Endometrial microvascular endothelial cells (primary cell): ENCODE measurements around the gene SORCS2. TPM values are rescaled to one million over a fixed set of nuclear protein-coding genes. Genes with fewer than 3 reads are reported as not detected.
"Not testable (repeated sequence)": the region's sequence is repeated elsewhere in the genome, so short reads cannot be mapped to it uniquely, and the experiment has no call there.

ENCODE experiments used
- in situ Hi-C: cut with HindIII; loops from 2 replicates; pipeline ENCODE4 v1.10.0; 2017; ENCODE audit warnings: low sequenced_read_pairs, low pct_unique_long_range_greater_than_20kb; ENCODE audit errors: inconsistent ontology term
- total RNA-seq: library from RNA; depleted of rRNA; stranded (reverse); fragments of >200 nt; gene quantifications from one replicate; pipeline ENCODE4 v1.2.3, GENCODE V29; 2015; ENCODE audit errors: inconsistent ontology term

The SORCS2 gene
- total RNA-seq, 1 donor from 2014 or later: not detected

DNA sequence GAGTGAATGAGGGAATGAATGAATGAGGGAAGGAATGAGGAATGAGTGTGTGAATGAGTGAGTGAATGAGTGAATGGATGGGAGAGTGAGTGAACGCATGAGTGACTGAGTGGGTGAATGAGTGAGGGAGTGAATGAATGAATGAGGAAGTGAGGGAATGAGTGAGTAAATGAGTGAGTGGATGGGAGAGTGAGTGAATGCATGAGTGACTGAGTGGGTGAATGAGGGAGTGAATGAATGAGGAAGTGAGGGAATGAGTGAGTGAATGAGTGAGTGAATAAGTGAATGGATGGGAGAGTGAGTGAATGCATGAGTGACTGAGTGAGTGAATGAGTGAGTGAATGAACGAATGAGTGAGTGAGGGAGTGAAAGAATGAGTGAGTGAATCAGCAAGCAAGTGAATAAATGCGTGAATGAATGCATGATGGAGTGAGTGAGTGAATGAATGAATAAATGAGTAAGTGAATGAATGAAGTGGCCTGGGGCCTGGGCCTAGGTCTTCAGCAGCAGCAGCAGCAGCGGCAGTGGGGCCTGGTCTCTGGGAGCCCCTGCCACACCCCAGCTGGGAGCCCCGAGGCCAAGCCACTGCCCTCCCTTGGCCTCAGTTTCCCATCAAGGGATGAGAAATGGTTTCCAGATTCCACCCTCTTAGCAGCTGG, 258.6 kb downstream of the SORCS2 start:
- in situ Hi-C loops: no loop called here

DNA sequence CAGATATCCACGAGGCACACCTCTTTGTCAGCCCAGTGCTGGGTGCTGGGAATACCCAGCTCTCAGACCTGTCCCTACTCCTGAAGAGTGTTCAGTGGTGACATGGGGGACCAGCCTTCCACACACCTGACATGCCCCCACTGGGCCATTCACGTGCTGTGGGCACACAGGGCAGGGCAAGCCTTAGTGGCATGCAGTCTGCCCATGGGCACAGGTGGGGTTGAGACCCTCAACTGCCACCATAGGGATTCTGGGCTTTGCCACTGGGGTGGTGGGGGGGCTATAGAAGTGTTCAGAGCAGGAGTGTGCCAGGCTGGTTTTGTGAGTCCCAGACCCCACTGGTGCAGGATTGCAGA, 259.1 kb downstream of the SORCS2 start:
- in situ Hi-C loops: no loop called here

DNA sequence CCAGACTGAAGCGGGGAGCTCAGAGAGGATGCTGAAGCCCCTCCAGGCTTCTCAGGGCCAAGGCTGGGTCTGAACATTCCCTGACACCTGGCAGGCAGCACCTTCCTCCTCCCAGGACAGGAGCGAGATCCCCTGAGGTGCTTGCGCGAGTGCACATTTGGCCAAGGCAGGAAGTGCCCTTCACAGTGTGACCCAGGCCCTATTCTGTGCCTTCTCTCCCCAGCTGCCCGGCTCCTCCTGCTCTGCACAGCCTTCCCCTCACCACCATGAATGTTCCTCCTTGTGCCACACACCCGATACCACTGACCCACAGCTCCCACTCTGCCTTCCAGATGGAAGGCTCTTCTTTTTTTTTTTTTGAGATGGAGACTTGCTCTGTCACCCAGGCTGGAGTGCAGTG, 259.5 kb downstream of the SORCS2 start:
- in situ Hi-C loops: no loop called here

DNA sequence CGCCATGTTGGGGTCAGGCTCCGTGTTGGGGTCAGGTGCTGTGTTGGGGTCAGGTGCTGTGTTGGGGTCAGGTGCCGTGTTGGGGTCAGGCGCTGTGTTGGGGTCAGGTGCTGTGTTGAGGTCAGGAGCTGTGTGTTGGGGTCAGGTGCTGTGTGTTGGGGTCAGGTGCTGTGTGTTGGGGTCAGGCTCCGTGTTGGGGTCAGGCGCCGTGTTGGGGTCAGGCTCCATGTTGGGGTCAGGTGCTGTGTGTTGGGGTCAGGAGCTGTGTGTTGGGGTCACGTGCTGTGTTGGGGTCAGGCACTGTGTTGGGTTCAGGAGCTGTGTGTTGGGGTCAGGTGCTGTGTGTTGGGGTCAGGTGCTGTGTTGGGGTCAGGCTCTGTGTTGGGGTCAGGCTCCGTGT, 260.5 kb downstream of the SORCS2 start:
- in situ Hi-C loops: not testable (repeated sequence)

DNA sequence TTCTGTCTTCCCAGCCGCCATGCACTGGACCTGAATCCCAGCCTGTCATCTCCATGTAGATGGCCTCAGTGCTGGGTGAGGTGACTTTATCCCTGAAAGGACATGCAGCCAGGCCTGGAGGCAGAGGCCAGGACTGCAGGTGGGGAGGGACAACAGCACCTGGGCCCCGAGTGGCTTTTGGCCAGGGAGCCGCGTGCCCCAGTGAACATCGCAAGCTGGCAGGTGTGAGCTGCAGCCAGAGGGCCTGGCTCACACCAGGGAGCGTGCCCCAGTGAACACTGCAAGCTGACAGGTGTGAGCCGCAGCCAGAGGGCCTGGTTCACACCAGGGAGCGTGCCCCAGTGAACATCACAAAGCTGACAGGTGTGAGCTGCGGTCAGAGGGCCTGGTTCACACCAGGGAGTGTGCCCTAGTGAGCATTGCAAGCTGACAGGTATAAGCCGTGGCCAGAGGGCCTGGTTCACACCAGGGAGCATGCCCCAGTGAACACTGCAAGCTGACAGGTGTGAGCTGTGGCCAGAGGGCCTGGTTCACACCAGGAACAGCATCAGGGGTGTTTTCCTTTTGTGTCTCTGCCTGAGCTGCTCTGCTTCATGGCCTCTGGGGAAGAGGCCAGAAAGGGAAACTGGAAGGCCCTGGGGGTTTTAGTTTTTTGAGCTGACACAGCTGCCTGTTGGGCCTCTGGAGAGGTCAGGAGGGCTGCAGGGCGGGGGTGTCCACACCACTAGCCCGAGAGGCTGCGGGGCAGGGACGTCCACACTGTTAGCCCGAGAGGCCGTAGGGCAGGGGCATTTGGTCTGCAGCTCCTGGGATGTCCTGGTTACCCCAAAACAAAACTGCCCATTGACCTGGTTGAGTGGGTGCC, 265.1 kb downstream of the SORCS2 start:
- in situ Hi-C loops: no loop called here

DNA sequence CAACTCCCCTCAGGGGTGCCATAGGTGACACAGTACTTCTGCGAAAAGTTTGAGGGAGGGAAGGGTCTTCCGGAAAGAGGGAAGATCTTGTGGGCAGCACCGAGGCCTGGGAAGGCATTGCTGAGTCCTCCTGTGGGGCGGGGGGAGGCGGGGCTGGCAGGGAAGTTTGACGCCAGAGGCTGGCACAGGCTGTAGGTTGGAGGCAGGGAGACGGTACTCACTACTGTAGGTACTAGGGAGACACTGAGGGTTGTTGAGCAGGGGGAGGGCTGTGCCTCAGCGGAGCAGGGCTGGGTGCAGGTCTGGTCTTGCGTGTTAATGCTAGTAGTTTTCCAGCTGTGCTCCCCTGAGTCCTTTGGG, 265.7 kb downstream of the SORCS2 start:
- in situ Hi-C loops: no loop called here

DNA sequence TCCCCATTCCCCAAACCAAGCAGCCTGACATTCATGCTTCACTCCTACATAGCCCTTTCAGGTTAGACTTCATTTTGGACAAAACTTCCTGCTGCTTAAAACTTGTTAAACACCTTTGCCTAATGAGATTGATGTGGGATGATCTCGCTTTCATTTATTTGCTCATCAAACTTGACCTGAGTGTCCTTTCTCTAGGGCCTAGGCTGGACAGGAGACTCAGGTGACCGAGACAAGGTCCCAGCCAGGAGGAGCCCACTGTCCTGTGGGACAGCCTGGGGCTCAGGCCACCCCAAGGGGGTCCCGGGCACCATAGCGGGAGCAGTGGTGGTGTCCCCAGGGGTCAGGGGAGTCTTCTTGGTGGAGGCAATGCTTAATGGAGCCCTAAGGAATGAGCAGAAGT, 266.1 kb downstream of the SORCS2 start:
- in situ Hi-C loops: no loop called here

DNA sequence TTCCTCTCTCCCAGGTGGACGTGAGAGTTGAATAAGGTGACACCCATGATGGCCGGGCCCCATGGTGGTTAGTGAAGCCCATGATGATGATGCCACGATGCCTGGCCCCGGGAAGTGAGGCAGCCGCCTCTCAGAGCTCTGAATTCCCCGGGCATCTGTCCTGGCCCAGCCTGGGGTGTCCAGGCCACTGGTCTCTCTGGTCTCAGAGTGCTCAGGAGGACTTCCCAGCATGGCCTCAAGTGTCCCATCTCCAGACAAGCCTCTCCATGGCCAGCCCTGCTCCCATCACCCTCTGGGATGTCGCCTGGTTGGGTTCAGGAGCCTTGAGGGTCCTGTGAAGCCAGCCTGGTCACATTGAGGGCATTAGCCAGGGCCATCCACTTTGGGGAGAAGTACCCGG, 267.1 kb downstream of the SORCS2 start:
- in situ Hi-C loops: no loop called here

DNA sequence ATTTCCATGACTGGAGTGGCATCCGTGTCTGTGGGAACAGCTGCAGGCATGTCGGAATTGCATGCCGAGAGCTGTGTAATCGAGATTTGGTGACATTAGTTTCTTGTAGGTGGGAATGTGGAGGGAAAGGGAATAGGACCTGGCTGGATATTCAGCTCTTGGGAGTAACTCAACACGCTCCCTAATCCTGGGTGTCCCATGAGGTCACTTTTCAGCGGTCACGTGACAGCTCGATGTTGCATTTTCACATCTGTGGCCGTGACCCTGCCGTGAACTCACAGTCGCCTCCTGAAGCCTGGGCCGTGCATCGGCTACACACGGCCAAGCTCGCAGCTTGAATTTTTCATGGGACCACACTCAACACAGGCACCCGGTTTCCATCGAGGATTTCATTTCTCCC, 268.2 kb downstream of the SORCS2 start:
- in situ Hi-C loops: no loop called here

DNA sequence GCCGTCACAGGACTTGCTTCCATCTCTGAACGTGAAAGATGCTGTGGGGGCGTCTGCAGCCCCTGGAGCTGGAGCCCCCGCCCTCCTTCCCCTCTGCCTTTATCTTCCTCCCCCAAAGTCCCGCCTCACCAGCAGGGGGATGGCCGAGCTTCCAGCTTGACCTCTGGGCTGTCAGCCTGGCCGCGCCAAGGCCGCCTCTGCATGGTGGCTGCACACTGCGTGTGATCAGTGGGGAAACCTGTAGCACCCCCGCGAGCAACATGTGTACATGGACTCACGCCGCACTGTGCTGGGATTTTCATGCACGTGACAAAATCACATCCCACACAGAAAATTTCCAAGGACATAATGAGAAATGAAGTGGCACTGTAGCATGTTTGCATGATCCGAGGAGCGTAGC, 268.9 kb downstream of the SORCS2 start:
- in situ Hi-C loops: no loop called here

DNA sequence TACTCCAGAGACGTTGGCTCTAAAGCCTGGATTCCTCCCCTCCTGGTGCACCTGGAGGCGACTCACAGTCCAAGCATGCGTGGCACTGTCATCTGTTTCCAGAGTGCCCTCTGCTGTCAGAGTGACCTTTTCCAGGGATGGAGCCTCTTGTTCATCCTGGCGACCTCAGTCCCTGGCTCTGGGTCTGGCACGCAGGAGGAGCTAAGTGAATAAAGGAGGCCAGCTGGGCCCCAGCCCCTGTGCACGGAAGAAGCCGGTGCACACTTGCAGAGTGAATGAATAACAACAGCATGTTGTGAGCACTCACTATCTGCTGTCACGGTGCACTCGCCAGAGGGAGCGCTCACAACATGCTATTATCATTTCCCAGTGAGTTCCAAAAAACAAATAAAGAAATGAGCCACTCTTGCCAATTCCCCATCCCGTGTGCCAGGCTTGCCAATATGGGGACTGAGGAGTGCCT, 270.2 kb downstream of the SORCS2 start:
- in situ Hi-C loops: no loop called here

DNA sequence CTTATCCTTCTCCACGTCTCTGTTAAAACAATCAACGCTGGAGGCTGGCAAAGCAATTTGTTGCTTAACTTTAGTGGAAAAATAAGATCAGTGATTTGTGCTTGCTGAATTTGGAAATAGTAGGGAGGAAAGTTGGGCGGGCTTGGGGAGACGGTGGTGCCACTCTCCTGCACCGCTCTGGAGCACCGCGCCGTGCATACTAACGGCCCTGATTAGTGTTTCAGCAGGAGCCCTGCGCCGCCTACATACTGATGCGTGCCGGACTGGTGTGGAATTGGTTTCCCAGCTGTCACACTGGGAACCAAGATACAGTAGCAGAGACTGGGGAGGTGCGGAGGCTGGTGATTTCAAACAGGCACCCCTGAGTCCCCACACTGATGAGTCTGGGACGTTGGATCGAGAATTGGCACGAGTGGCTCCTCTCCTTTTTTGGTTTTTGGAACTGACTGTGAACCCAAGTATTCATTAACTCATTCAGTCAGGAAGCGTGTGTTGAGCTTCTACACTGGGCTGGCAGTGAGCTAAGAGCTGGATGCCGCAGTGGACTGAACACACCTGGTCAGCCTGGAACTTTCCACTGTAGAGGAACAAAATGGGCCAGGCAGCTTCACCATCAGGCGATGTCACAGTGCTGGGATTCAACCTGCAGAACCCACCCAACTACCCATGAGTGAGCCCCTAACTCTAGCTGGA, 271.4 kb downstream of the SORCS2 start:
- in situ Hi-C loops: no loop called here

DNA sequence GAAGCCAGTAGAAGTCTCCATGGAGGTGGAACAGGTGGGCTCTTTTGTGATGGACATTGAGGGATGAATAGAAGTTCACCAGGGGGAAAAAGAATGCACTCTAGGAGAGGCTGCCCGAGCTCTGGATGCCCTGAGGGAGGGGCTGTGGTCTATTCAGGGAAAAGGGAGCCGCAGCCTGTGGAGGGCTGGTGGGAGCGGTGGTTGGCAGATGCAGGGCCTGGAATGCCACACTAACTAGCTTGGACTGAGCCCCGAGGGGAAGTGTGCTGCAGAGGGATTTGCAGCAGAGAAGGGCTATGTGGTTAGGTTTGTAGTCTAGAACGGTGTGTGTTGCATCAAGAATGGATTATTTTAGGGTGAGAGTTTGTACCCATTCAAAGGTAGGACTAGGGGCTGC, 271.9 kb downstream of the SORCS2 start:
- in situ Hi-C loops: no loop called here

DNA sequence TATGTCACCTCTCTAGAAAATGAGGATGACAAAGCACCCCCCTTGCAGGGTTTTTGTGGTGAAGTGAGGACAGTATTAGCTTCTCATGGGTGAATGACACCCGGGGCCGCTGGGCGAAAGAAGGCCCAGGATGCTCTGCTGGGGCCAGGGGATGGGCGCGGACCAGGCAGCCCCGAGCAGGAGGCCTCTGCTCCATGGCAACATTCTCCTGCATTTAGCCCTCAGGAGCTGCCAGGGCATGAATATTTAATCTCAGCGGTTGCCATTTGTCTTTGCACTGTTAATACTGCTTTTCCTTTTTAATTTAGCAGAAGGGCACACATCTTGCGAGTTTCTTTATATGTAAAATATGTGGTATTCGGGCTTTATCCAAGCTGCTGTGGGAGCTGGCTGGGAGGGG, 272.7 kb downstream of the SORCS2 start:
- in situ Hi-C loops: no loop called here

DNA sequence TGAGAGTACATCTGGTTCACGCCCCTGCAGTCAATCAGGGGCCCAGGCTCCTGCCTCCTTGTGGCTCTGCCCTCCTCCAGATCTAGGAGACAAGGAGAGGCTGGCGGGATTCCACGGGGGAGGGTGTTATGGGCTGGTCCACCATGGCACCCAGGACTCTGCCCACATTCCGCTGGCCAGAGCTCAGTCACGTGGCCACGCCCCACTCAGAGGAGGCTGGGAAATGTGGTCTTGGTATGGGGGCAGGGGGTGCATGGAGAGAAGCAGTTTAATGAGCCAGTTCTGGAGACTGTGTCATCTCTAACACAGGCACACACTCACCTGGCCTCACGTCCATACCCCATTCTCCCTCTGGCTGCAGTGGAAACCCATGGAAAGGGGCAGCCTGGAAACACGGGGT, 273.9 kb downstream of the SORCS2 start:
- in situ Hi-C loops: no loop called here

DNA sequence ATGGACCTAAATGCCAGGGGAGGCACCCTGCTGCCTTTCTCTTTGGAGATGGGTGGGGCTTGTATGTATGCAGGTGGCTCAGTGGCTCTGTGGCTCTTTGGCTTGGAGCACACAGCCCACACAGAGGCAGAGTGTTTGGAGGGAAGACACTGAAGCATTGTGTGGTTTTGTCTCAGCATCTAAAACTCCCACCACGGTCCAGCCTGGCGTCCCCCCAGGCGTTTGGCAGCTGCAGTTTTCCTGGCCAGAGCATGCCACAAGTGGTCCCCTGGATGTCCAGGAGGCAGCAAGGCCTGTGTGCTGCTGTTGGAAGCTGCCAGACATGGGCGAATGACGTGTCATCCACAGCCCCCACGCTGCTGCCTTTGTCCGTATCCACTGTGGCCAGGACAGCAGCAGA, 274.6 kb downstream of the SORCS2 start:
- in situ Hi-C loops: no loop called here

DNA sequence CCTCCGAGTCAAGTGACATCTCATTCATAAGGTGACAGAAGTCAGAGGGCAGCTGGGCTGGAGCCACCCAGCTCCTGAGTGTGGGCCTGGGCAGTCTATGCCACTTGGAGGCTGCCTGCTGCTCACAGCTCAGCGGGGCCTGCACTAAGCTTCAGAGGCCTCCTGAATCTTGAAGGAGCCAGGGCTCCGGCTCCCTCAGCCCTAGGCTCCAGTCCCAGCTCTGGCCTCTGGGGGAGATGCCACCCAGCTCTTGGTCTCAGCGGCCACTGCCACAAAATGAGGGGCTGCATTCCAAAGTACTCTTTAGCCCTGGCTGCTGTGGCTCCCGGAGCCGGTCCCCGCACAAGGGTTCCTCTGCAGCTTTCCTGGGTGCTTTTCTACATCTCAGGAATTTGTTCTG, 275.1 kb downstream of the SORCS2 start:
- in situ Hi-C loops: no loop called here

DNA sequence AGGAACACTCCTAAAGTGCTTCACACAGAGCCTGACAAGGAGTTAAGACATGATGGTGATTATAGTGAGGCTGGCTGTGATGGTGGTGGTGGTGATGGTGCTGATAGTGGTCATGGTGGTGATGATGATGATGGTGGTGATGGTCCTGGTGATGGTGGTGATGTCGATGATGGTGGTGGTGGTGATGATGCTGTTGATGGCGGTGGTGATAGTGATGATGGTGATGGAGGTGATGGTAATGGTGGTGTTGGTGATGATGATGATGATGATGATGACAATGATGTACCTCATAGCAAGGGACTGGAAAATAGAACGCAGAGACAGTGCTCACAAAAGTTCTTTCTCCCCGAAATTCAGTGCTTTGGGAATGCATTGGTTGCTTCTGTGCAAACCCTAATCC, 276.7 kb downstream of the SORCS2 start:
- in situ Hi-C loops: no loop called here

DNA sequence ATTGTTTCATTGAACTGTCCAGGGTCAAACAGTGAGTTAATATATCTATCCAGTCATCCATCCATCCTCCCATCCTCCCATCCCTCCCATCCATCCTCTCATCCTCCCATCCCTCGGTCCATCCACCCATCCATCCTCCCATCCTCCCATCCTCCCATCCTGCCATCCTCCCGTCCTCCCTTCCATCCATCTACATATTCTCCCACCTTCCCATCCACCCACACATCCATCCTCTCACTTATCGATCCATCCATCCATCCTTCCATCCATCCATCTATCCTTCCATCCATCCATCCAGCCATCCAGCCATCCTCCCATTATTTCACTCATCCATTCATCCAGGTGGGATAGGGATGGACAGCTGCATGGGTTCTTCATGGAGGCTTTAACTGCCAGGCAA, 277.8 kb downstream of the SORCS2 start:
- in situ Hi-C loops: no loop called here

DNA sequence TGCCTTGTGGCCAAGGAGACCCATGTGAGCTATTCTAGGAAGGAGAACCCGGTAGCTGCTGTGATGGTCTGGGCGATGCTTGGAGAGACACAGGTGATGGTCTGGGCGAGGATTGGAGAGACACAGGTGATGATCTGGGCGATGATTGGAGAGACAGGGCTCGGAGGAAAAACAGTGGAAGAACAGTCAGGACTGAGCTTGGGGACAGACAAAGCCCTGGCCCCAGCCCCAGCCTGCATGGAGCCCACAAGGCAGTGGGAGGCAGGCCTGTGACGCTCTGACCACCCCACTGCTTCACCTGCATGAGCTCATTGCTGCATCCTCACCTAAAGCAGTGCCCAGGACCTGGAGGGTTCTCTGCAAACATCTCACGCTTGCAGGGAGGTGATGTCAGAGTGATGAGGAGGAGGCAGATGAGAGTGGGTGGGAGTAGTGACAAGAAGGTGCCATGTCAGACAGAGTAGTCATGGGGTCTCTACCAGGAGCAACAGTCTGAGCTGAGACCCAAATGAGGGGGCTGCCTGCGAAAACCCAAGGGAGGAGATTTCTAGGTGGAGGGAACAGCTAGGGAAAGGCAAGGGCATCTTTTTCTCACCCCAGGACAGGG, 278.3 kb downstream of the SORCS2 start:
- in situ Hi-C loops: no loop called here
